B cell (primary cell): ENCODE data around the gene NHEJ1. TPM values are rescaled to one million over a fixed set of nuclear protein-coding genes. Genes with fewer than 3 reads are reported as not detected.

Experiments
- ATAC-seq: fragments of 200-7000 bp; cut with Tn5 transposase; one replicate; pipeline ENCODE4 v1.10.0; 2021; ENCODE audit warnings: low read depth, mild to moderate bottlenecking, moderate number of reproducible peaks, moderate library complexity
- CTCF ChIA-PET: fragments of 350-600 bp; sonication (Branson Sonifier 250); formaldehyde crosslinking; loops from one replicate; lab custom pipeline; 2021; ENCODE audit warnings: antibody characterized with exemption, inconsistent platforms; lab: Charles Lee
- POLR2A ChIA-PET: fragments of 350-600 bp; sonication (Branson Sonifier 250); formaldehyde crosslinking; loops from one replicate; lab custom pipeline; 2021; ENCODE audit warnings: antibody characterized with exemption; lab: Charles Lee
- DNase-seq: peaks from one replicate; pipeline ENCODE4 v3.0.0; 2013
- H2AFZ ChIP-seq: 2 replicates; pipeline ENCODE4 v1.6.1; 2012; ENCODE audit warnings: mild to moderate bottlenecking, low read depth, low read length; ENCODE audit not compliant: insufficient read depth, poor library complexity, severe bottlenecking
- H3K27ac ChIP-seq, 2 donors: 1 replicate in 1 of 2; 2 replicates in 1 of 2; pipeline ENCODE4 v1.5.1; 2012 to 2013; ENCODE audit warnings: low read length in 2 of 2, mild to moderate bottlenecking in 2 of 2, moderate library complexity in 1 of 2
- H3K27me3 ChIP-seq, 4 experiments: fragments of 200-600 bp in 1 of 4; sonication (generic) in 1 of 4; replicated peaks in 1 of 4; 1 replicate in 2 of 4; 2 replicates in 2 of 4; pipeline versions ENCODE4 v1.6.1 to v1.7.0; 2013 to 2016; ENCODE audit warnings: low read length in 3 of 4, mild to moderate bottlenecking in 2 of 4, mixed read lengths in 1 of 4, moderate library complexity in 1 of 4; ENCODE audit not compliant: insufficient read depth in 4 of 4, control insufficient read depth in 3 of 4; ENCODE audit errors: control extremely low read depth in 1 of 4
- H3K36me3 ChIP-seq, 2 experiments: replicated peaks in 1 of 2; 1 replicate in 1 of 2; 2 replicates in 1 of 2; pipeline versions ENCODE4 v1.6.1 to v1.7.1; 2013; ENCODE audit warnings: low read length in 1 of 2; ENCODE audit not compliant: insufficient read depth in 2 of 2, control insufficient read depth in 1 of 2; ENCODE audit errors: control extremely low read depth in 1 of 2, extremely low read depth in 1 of 2
- H3K4me1 ChIP-seq, 2 donors: fragments of 200-600 bp in 1 of 2; sonication (generic) in 1 of 2; 1 replicate in 1 of 2; 2 replicates in 1 of 2; pipeline versions ENCODE4 v1.5.1 to v1.6.1; 2013 to 2017; ENCODE audit warnings: low read length in 2 of 2; ENCODE audit not compliant: control insufficient read depth in 2 of 2, insufficient read depth in 2 of 2
- H3K4me2 ChIP-seq: replicated peaks from 2 replicates; pipeline ENCODE3; 2012; ENCODE audit warnings: mild to moderate bottlenecking, low read depth, low read length; ENCODE audit not compliant: poor library complexity, severe bottlenecking
- H3K4me3 ChIP-seq, 5 experiments: fragments of 200-600 bp in 1 of 5; sonication (generic) in 1 of 5; 1 replicate in 3 of 5; 2 replicates in 2 of 5; pipeline versions ENCODE4 v1.5.1 to v1.7.0; 2011 to 2016; ENCODE audit warnings: low read length in 4 of 5, mild to moderate bottlenecking in 4 of 5, low read depth in 2 of 5, control low read depth in 1 of 5, moderate library complexity in 1 of 5; ENCODE audit not compliant: insufficient read depth in 1 of 5; ENCODE audit errors: control extremely low read depth in 1 of 5, extremely low read depth in 1 of 5
- H3K79me2 ChIP-seq: fragments of 200-600 bp; sonication (generic); one replicate; pipeline ENCODE4 v1.6.0; 2016; ENCODE audit warnings: low read length; ENCODE audit not compliant: control insufficient read depth, insufficient read depth
- H3K9ac ChIP-seq: fragments of 200-600 bp; sonication (generic); 2 replicates; pipeline ENCODE4 v1.6.1; 2017; ENCODE audit warnings: mild to moderate bottlenecking, low read length, moderate library complexity
- H3K9me3 ChIP-seq, 3 donors: one replicate each; pipeline versions ENCODE4 v1.6.1 to v1.7.1; 2013; ENCODE audit warnings: low read length in 2 of 3; ENCODE audit not compliant: control insufficient read depth in 2 of 3, insufficient read depth in 1 of 3; ENCODE audit errors: control extremely low read depth in 1 of 3
- H4K20me1 ChIP-seq: 2 replicates; pipeline ENCODE4 v1.6.0; 2012; ENCODE audit warnings: mild to moderate bottlenecking, low read length; ENCODE audit not compliant: insufficient read depth, control insufficient read depth, poor library complexity, severe bottlenecking
- H3K27ac Mint-ChIP-seq: one replicate; pipeline ENCODE4 v1.8.0; 2021; ENCODE audit warnings: mixed read lengths
- H3K27me3 Mint-ChIP-seq: one replicate; pipeline ENCODE4 v1.8.0; 2021; ENCODE audit warnings: mixed read lengths
- H3K4me1 Mint-ChIP-seq: one replicate; pipeline ENCODE4 v1.8.0; 2021; ENCODE audit warnings: mixed read lengths
- H3K4me3 Mint-ChIP-seq: one replicate; pipeline ENCODE4 v1.8.0; 2021; ENCODE audit warnings: mixed read lengths
- H3K9me3 Mint-ChIP-seq: one replicate; pipeline ENCODE4 v1.8.0; 2022; ENCODE audit warnings: mixed read lengths; ENCODE audit not compliant: insufficient read depth
- EZH2 ChIP-seq: IDR thresholded peaks from 2 replicates; pipeline ENCODE4 v1.6.1; 2012; ENCODE audit warnings: borderline replicate concordance, low read depth, mild to moderate bottlenecking, moderate library complexity, low read length; ENCODE audit not compliant: insufficient read depth, poor library complexity, severe bottlenecking
- WGBS: methylation state at CpG from one replicate; pipeline ENCODE4 v1.1.5; 2013; ENCODE audit warnings: missing lambda C conversion rate; ENCODE audit not compliant: insufficient coverage; 5-methylcytosine and 5-hydroxymethylcytosine counted together
- intact Hi-C: fragments of 100-400 bp; cut with micrococcal nuclease; formaldehyde crosslinking; loops from one replicate; pipeline ENCODE4 v1.10.0; 2022
- polyA plus RNA-seq: library from polyadenylated mRNA; depleted of rRNA; stranded (reverse); fragments of >200 nt; gene quantifications from 2 replicates; pipeline ENCODE4 v1.2.3, GENCODE V29; 2012
- total RNA-seq, 2 donors: library from RNA; stranded (reverse); fragments of 120-200 nt in 1 of 2; gene quantifications; 1 replicate in 1 of 2; 2 replicates in 1 of 2; pipeline versions ENCODE4 v1.2.3 to v1.2.4, GENCODE V29; 2013 to 2022
- TF ChIP-seq, protein P1 (sequence below): fragments of 200-600 bp; IDR thresholded peaks from one replicate; pipeline ENCODE4 v1.8.0; 2022; ENCODE audit warnings: antibody characterized with exemption, mild to moderate bottlenecking

NHEJ1 gene
- total and polyA plus RNA-seq, 2 donors (not counting 1 experiment from before 2014, with no cell fraction given) = 14.9 to 25.0 TPM

DNA sequence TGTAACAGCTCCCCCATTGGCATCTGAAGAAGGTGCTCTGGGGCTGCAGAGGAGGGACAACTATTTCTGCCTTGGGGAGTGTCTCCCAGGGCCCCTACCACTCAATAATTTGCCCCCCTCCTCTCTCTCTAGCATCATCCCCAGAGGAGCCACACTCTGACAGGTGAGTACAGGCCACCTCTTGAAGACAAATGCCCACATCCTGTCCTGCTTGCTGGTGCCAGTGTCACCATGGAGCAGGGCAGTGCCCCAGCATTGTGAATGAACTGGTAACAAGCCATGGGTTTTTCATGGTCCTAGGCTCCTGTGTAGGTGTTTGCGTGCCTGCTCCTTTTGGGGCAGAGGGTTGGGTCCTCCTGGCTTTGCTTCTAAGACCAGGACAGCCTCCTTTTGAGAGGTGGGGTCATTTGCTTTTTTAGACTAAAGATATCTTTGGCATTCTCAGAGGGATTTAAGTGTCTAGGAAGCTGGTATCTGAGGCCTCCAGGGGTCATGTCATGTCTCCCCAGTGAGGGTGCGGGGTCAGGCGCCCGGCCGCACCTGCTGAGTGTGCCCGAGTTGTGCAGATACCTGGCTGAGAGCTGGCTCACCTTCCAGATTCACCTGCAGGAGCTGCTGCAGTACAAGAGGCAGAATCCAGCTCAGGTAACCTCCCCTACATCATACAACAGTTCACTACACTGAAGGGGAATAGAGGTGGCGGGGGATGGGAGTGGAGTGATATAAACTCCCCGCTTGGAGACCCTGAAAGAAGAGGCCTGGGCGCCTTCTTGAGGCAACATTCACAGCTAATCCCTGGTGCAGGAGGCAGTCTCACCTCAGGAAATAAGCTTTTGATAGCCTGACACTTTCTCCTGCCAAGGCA is 19.2 kb upstream of the NHEJ1 start:
- intact Hi-C loops = loop anchor here (5.0 kb wide), 2 partner anchors 317 to 963 kb away; partner anchors contain the start of genes ARPC2 and GMPPA
- ATAC-seq = no peak
- Histone ChIP-seq H3K79me2 (peaks cover 45% of the 10 kb centered on the region), H2AFZ (no peak overlapping the region), H3K27ac (peak overlapping the region in 1 of 2 donors; percentile 94), H3K27me3 (no peaks in the 10 kb centered on the region), H3K4me1 (peaks cover 17 to 39% of the 10 kb centered on the region in 2 donors), H4K20me1 (peaks cover 40% of the 10 kb centered on the region), H3K9me3 (no peaks in the 10 kb centered on the region), H3K4me2 (peak overlapping the region; percentile 83), H3K4me3 (no peak overlapping the region), H3K9ac (no peak overlapping the region), H3K36me3 (peaks cover 2 to 56% of the 10 kb centered on the region in 2 experiments)
- peak; percentile 4 for DNase-seq
- CTCF ChIA-PET = interaction anchor here (0.8 to 3.1 kb wide), 10 partner anchors 9 to 119 kb away, joined by 3 to 18 read pairs (median 4); partner anchors contain the start of genes NHEJ1, SLC23A3 and ZFAND2B
- 97% methylated on average over 6 of the region's 9 CpGs for WGBS
- H3K4me3 Mint-ChIP-seq = peak overlapping the region; percentile 88
- no peak overlapping the region for H3K27ac Mint-ChIP-seq
- H3K27me3 Mint-ChIP-seq = no peaks in the 10 kb centered on the region
- TF ChIP-seq, protein P1, sequence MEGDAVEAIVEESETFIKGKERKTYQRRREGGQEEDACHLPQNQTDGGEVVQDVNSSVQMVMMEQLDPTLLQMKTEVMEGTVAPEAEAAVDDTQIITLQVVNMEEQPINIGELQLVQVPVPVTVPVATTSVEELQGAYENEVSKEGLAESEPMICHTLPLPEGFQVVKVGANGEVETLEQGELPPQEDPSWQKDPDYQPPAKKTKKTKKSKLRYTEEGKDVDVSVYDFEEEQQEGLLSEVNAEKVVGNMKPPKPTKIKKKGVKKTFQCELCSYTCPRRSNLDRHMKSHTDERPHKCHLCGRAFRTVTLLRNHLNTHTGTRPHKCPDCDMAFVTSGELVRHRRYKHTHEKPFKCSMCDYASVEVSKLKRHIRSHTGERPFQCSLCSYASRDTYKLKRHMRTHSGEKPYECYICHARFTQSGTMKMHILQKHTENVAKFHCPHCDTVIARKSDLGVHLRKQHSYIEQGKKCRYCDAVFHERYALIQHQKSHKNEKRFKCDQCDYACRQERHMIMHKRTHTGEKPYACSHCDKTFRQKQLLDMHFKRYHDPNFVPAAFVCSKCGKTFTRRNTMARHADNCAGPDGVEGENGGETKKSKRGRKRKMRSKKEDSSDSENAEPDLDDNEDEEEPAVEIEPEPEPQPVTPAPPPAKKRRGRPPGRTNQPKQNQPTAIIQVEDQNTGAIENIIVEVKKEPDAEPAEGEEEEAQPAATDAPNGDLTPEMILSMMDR = no peak
- TF ChIP-seq EZH2 = no peak
- POLR2A ChIA-PET = interaction anchor here (1.2 to 1.7 kb wide), 2 partner anchors 25 to 27 kb away, joined by 4 to 6 read pairs; partner anchors contain the start of gene ZFAND2B
- no peaks in the 10 kb centered on the region for H3K9me3 Mint-ChIP-seq
- H3K4me1 Mint-ChIP-seq = peaks cover 33% of the 10 kb centered on the region
